Endothelial cell of umbilical vein (primary cell): ENCODE results near the gene TRAF3IP1. TPM values are rescaled to one million over a fixed set of nuclear protein-coding genes. Genes with fewer than 3 reads are reported as not detected.

ENCODE experiments used
- BruUV-seq: library from RNA; stranded (reverse); fragments of 400-500 nt; replicated peaks from 2 replicates; lab custom pipeline; 2021; lab: Mats Ljungman, UMichigan
- CTCF ChIA-PET: fragments of 300-600, 350-600 bp; sonication (Branson Sonifier 250); formaldehyde crosslinking; loops from one replicate; lab custom pipeline; 2021; ENCODE audit warnings: antibody characterized with exemption, inconsistent platforms; lab: Charles Lee
- POLR2A ChIA-PET: fragments of 300-600, 350-600 bp; sonication (Branson Sonifier 250); formaldehyde crosslinking; loops from one replicate; lab custom pipeline; 2021; ENCODE audit warnings: antibody characterized with exemption, inconsistent platforms; lab: Charles Lee
- DNase-seq: peaks from one replicate; pipeline ENCODE4 v3.0.0-alpha.2; 2011; ENCODE audit warnings: low read depth, low spot score
- FAIRE-seq: peaks from 2 replicates; lab custom pipeline; 2011; peaks lifted over from hg19 to GRCh38; lab: Jason Lieb, UNC
- H2AFZ ChIP-seq: 2 replicates; pipeline ENCODE4 v1.6.0; 2012; ENCODE audit warnings: low read depth, low read length, control low read depth, inconsistent platforms
- H3K27ac ChIP-seq: 2 replicates; pipeline ENCODE4 v1.5.1; 2011; ENCODE audit warnings: low read depth, mild to moderate bottlenecking, control low read depth, low read length, moderate library complexity; ENCODE audit not compliant: insufficient read depth
- H3K27me3 ChIP-seq, 2 experiments: 2 replicates each; pipeline versions ENCODE4 v1.6.0 to v1.6.1; 2011; ENCODE audit warnings: low read length in 2 of 2, mixed read lengths in 1 of 2; ENCODE audit not compliant: control insufficient read depth in 2 of 2, insufficient read depth in 2 of 2
- H3K36me3 ChIP-seq, 2 experiments: 2 replicates in 1 of 2; 3 replicates in 1 of 2; pipeline ENCODE4 v1.5.1; 2011; ENCODE audit warnings: low read length in 2 of 2, mild to moderate bottlenecking in 1 of 2, moderate library complexity in 1 of 2; ENCODE audit not compliant: control insufficient read depth in 2 of 2, insufficient read depth in 2 of 2; ENCODE audit errors: extremely low read depth in 1 of 2
- H3K4me1 ChIP-seq: 3 replicates; pipeline ENCODE4 v1.5.1; 2011; ENCODE audit warnings: mild to moderate bottlenecking, low read length; ENCODE audit not compliant: control insufficient read depth, insufficient read depth; ENCODE audit errors: extremely low read depth
- H3K4me2 ChIP-seq: 2 replicates; pipeline ENCODE4 v1.6.1; 2011; ENCODE audit warnings: low read length, control low read depth, mixed read lengths; ENCODE audit not compliant: insufficient read depth
- H3K4me3 ChIP-seq, 3 experiments: fragments of 200-600 bp in 1 of 3; sonication (generic), shearing (Covaris generic) in 1 of 3; replicated peaks in 1 of 3; 2 replicates each; pipeline ENCODE4 v1.5.1; 2011 to 2016; ENCODE audit warnings: control low read depth in 3 of 3, low read length in 3 of 3, mild to moderate bottlenecking in 2 of 3, inconsistent platforms in 1 of 3, low read depth in 1 of 3, moderate library complexity in 1 of 3; ENCODE audit not compliant: insufficient read depth in 1 of 3
- H3K79me2 ChIP-seq: 2 replicates; pipeline ENCODE4 v1.6.0; 2012; ENCODE audit warnings: low read length, inconsistent platforms; ENCODE audit not compliant: control insufficient read depth, insufficient read depth
- H3K9ac ChIP-seq: replicated peaks from 2 replicates; pipeline ENCODE3; 2011; ENCODE audit warnings: low read length, control low read depth; ENCODE audit not compliant: insufficient read depth; ENCODE audit errors: extremely low read depth
- H3K9me1 ChIP-seq: replicated peaks from 3 replicates; pipeline ENCODE4 v1.6.0; 2011; ENCODE audit warnings: mild to moderate bottlenecking, low read length; ENCODE audit not compliant: control insufficient read depth, insufficient read depth; ENCODE audit errors: extremely low read depth
- H3K9me3 ChIP-seq: replicated peaks from 2 replicates; pipeline ENCODE4 v1.5.1; 2012; ENCODE audit warnings: low read length, inconsistent platforms; ENCODE audit not compliant: control insufficient read depth, insufficient read depth
- H4K20me1 ChIP-seq: replicated peaks from 2 replicates; pipeline ENCODE3; 2011; ENCODE audit warnings: mild to moderate bottlenecking, low read length; ENCODE audit not compliant: control insufficient read depth, insufficient read depth; ENCODE audit errors: extremely low read depth
- EZH2 ChIP-seq: IDR thresholded peaks from 2 replicates; pipeline ENCODE4 v1.6.1; 2012; ENCODE audit warnings: borderline replicate concordance, low read depth, mild to moderate bottlenecking, moderate library complexity, low read length, inconsistent platforms; ENCODE audit not compliant: severe bottlenecking
- FOS ChIP-seq: IDR thresholded peaks from 2 replicates; pipeline ENCODE4 v1.6.1; 2011; ENCODE audit warnings: mild to moderate bottlenecking, low read length, moderate library complexity, borderline replicate concordance; ENCODE audit not compliant: insufficient read depth
- GATA2 ChIP-seq: IDR thresholded peaks from 2 replicates; pipeline ENCODE4 v1.7.0; 2011; ENCODE audit warnings: low read depth, mild to moderate bottlenecking, moderate library complexity, mixed read lengths, low read length; ENCODE audit not compliant: insufficient read length, insufficient read depth
- MYC ChIP-seq: IDR thresholded peaks from one replicate; pipeline ENCODE4 v1.6.1; 2011; ENCODE audit warnings: mild to moderate bottlenecking, low read depth, low read length
- POLR2A ChIP-seq: IDR thresholded peaks from 2 replicates; pipeline ENCODE4 v1.6.1; 2012; ENCODE audit warnings: low read depth, mild to moderate bottlenecking, control low read depth, low read length
- POLR2AphosphoS5 ChIP-seq: IDR thresholded peaks from 2 replicates; pipeline ENCODE4 v1.6.1; 2012; ENCODE audit warnings: low read depth, mild to moderate bottlenecking, control low read depth, low read length, moderate library complexity; ENCODE audit not compliant: insufficient read depth
- dilution Hi-C: fragments of 300-500 bp; cut with MboI; formaldehyde crosslinking; loops from one replicate; pipeline ENCODE4 v1.15.0; 2019; ENCODE audit warnings: low sequenced_read_pairs; ENCODE audit not compliant: extremely low pct_ligation_motif_present
- intact Hi-C: fragments of 100-400 bp; cut with micrococcal nuclease; formaldehyde crosslinking; loops from one replicate; pipeline ENCODE4 v1.10.0; 2022
- polyA plus RNA-seq, 4 experiments: library from polyadenylated mRNA; depleted of rRNA in 3 of 4; stranded (reverse) in 3 of 4; unstranded in 1 of 4; fragments of >200 nt; gene quantifications; 2 replicates each; pipeline versions ENCODE4 v1.2.1 to v1.2.3, GENCODE V29; 2011 to 2012; ENCODE audit warnings: missing spikeins in 1 of 4
- total RNA-seq: library from RNA; stranded (reverse); gene quantifications from 2 replicates; pipeline ENCODE4 v1.2.3, GENCODE V29; 2021
- TF ChIP-seq, protein P1 (sequence below): IDR thresholded peaks from 2 replicates; pipeline ENCODE4 v1.6.1; 2011; ENCODE audit not compliant: insufficient read depth, insufficient read length
- TF ChIP-seq, protein P2 (sequence below), 2 donors: IDR thresholded peaks; 1 replicate in 1 of 2; 2 replicates in 1 of 2; pipeline ENCODE4 v1.5.1; 2011; ENCODE audit warnings: low read length in 2 of 2, mild to moderate bottlenecking in 2 of 2, moderate library complexity in 2 of 2, control low read depth in 1 of 2, inconsistent platforms in 1 of 2, low read depth in 1 of 2; ENCODE audit not compliant: insufficient read depth in 1 of 2; ENCODE audit errors: extremely low read depth in 1 of 2

The TRAF3IP1 gene
- total and polyA plus RNA-seq, 2 donors (not counting 3 experiments of a cell fraction or from before 2014, with no cell fraction given): 3.4 to 15.9 TPM

DNA sequence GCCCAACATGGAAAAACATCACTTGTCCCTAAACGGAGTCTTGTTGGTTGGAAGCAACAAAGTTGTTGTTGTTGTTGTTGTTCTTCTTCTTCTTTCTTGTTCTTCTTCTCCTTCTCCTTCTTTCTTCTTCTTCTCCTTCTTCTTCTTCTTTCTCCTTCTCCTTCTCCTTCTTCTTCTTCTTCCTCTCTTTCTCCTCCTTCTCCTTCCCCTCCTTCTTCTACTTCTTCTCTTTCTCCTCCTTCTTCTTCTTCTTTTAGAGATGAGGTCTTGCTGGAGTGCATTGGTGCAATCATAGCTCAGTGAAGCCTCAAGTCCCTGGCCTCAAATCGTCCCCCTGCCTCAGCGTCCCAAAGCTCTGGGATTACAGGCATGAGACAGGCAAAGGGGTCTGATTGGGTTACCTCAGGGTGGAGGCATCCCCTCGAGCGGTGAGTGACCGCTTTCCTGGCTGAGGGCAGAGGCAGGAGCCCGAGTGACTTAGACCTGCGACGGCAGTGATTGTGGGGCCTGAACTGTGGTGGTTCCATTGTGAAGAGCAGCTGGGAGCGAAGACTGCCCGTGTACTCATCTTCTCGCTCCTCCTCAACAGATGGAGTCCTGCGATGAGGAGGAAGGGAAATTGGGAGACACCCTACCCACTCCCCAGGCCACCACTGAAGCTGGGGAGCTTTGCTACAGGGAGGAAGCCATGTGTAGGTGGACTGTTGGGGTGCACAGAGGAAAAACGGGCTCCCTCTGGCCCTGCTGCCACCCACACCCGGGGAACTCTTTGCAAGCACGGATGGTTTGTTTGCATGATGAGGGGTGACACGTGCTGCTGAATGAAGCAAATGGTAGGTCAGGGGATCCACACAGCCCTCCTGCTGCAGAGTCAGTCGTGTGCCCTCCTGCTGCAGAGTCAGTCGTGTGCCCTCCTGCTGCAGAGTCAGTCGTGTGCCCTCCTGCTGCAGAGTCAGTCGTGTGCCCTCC, 24.9 kb upstream of the TRAF3IP1 start:
- Histone ChIP-seq H3K9me3 (no peaks in the 10 kb centered on the region), H3K9ac (no peak overlapping the region), H4K20me1 (no peaks in the 10 kb centered on the region), H3K36me3 (no peaks in the 10 kb centered on the region), H3K9me1 (no peaks in the 10 kb centered on the region), H3K79me2 (no peaks in the 10 kb centered on the region), H3K27me3 (no peaks in the 10 kb centered on the region), H2AFZ (no peak overlapping the region), H3K27ac (no peak overlapping the region), H3K4me2 (no peak overlapping the region), H3K4me3 (no peak overlapping the region), H3K4me1 (no peaks in the 10 kb centered on the region)
- ChIA-PET CTCF (no interaction called here), POLR2A (no interaction called here)
- no peak for FAIRE-seq
- no peak for DNase-seq
- intact Hi-C loops: no loop called here
- TF ChIP-seq FOS (no peak), EZH2 (no peak), POLR2A (no peak), GATA2 (no peak), POLR2AphosphoS5 (no peak), MYC (no peak)
- TF ChIP-seq, protein P1, sequence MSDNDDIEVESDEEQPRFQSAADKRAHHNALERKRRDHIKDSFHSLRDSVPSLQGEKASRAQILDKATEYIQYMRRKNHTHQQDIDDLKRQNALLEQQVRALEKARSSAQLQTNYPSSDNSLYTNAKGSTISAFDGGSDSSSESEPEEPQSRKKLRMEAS: no peak
- TF ChIP-seq, protein P2, sequence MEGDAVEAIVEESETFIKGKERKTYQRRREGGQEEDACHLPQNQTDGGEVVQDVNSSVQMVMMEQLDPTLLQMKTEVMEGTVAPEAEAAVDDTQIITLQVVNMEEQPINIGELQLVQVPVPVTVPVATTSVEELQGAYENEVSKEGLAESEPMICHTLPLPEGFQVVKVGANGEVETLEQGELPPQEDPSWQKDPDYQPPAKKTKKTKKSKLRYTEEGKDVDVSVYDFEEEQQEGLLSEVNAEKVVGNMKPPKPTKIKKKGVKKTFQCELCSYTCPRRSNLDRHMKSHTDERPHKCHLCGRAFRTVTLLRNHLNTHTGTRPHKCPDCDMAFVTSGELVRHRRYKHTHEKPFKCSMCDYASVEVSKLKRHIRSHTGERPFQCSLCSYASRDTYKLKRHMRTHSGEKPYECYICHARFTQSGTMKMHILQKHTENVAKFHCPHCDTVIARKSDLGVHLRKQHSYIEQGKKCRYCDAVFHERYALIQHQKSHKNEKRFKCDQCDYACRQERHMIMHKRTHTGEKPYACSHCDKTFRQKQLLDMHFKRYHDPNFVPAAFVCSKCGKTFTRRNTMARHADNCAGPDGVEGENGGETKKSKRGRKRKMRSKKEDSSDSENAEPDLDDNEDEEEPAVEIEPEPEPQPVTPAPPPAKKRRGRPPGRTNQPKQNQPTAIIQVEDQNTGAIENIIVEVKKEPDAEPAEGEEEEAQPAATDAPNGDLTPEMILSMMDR (IDR thresholded peaks at IDR 0.05; ENCODE audit: extremely low read depth in 1 of 2, insufficient read depth in 1 of 2, low read depth in 1 of 2, low read length in 2 of 2): no peak
- dilution Hi-C loops: no loop called here
- BruUV-seq: no TSS peak
